OCI-LY1 (cell line): ENCODE measurements around the gene DYNLT1.
"Not testable (repeated sequence)": the region's sequence is repeated elsewhere in the genome, so short reads cannot be mapped to it uniquely, and the experiment has no call there.

Source experiments
- H2AFZ ChIP-seq: fragments of 200-600 bp; sonication (generic), shearing (Covaris generic); 2 replicates; pipeline ENCODE4 v1.6.0; 2014; ENCODE audit warnings: antibody characterized with exemption, mild to moderate bottlenecking, low read length
- H3F3A ChIP-seq: fragments of 200-600 bp; sonication (generic), shearing (Covaris generic); 2 replicates; pipeline ENCODE4 v1.6.0; 2014; ENCODE audit warnings: mild to moderate bottlenecking, antibody characterized with exemption, low read length, moderate library complexity; ENCODE audit not compliant: insufficient read depth
- H3K27ac ChIP-seq: fragments of 200-600 bp; sonication (generic); 2 replicates; pipeline ENCODE4 v1.5.1; 2014; ENCODE audit warnings: low read length, mixed run types, mild to moderate bottlenecking, low read depth; ENCODE audit not compliant: poor library complexity, severe bottlenecking
- H3K27me3 ChIP-seq: fragments of 200-600 bp; sonication (generic); 2 replicates; pipeline ENCODE4 v1.6.0; 2014; ENCODE audit warnings: antibody characterized with exemption, mild to moderate bottlenecking, low read length, moderate library complexity; ENCODE audit not compliant: insufficient read depth
- H3K36me3 ChIP-seq: fragments of 200-600 bp; sonication (generic); 2 replicates; pipeline ENCODE4 v1.6.1; 2014; ENCODE audit warnings: mild to moderate bottlenecking, antibody characterized with exemption, low read length, moderate library complexity, mixed read lengths; ENCODE audit not compliant: insufficient read depth
- H3K4me1 ChIP-seq: fragments of 200-600 bp; sonication (generic); 2 replicates; pipeline ENCODE4 v1.5.1; 2014; ENCODE audit warnings: mild to moderate bottlenecking, low read length, moderate library complexity; ENCODE audit not compliant: insufficient read depth, severe bottlenecking
- H3K4me2 ChIP-seq: fragments of 200-600 bp; sonication (generic), shearing (Covaris generic); 2 replicates; pipeline ENCODE4 v1.6.1; 2014; ENCODE audit warnings: low read length
- H3K4me3 ChIP-seq: fragments of 200-600 bp; sonication (generic); 2 replicates; pipeline ENCODE4 v1.5.1; 2014; ENCODE audit warnings: low read length, low read depth, mild to moderate bottlenecking, mixed read lengths; ENCODE audit not compliant: poor library complexity, severe bottlenecking
- H3K79me2 ChIP-seq: fragments of 200-600 bp; shearing (Covaris generic); 2 replicates; pipeline ENCODE4 v1.6.1; 2016; ENCODE audit warnings: mixed run types, low read length, mixed read lengths; ENCODE audit not compliant: insufficient read depth
- H3K9ac ChIP-seq: fragments of 200-600 bp; sonication (generic), shearing (Covaris generic); 2 replicates; pipeline ENCODE4 v1.6.1; 2014; ENCODE audit warnings: mild to moderate bottlenecking, low read length, mixed read lengths
- H3K9me2 ChIP-seq: fragments of 200-600 bp; sonication (generic), shearing (Covaris generic); 2 replicates; pipeline ENCODE4 v1.6.1; 2014; ENCODE audit warnings: low read depth, mild to moderate bottlenecking, low read length, mixed read lengths
- H3K9me3 ChIP-seq: fragments of 200-600 bp; shearing (Covaris generic); 2 replicates; pipeline ENCODE4 v1.6.1; 2014; ENCODE audit warnings: low read length, mixed read lengths
- H4K20me1 ChIP-seq: fragments of 200-600 bp; sonication (generic), shearing (Covaris generic); 2 replicates; pipeline ENCODE4 v1.6.0; 2016; ENCODE audit warnings: mild to moderate bottlenecking, low read length; ENCODE audit not compliant: insufficient read depth
- CTCF ChIP-seq: fragments of 200-600 bp; sonication (generic), shearing (Covaris generic); IDR thresholded peaks from 2 replicates; pipeline ENCODE4 v1.5.1; 2017; ENCODE audit warnings: mild to moderate bottlenecking, antibody characterized with exemption, low read length, moderate library complexity, mixed read lengths
- EZH2 ChIP-seq: fragments of 200-600 bp; sonication (generic), shearing (Covaris generic); IDR thresholded peaks from 2 replicates; pipeline ENCODE4 v1.8.0; 2017; ENCODE audit warnings: borderline replicate concordance, mixed run types, mild to moderate bottlenecking, antibody characterized with exemption, low read length, moderate library complexity, mixed read lengths

The DYNLT1 gene

GRCh38 chr6:158614606-158615005 is 29.9 kb downstream of the DYNLT1 start:
- H4K20me1 ChIP-seq, H3F3A ChIP-seq, H3K9me2 ChIP-seq, H3K9ac ChIP-seq, H2AFZ ChIP-seq, H3K4me2 ChIP-seq, H3K4me3 ChIP-seq, H3K27ac ChIP-seq, H3K9me3 ChIP-seq, H3K27me3 ChIP-seq, H3K4me1 ChIP-seq, H3K79me2 ChIP-seq: not testable (repeated sequence)
- peaks cover 34% of the 10 kb centered on the region for H3K36me3 ChIP-seq

GRCh38 chr6:158611541-158612370 is 32.8 kb downstream of the DYNLT1 start:
- H4K20me1 ChIP-seq = no peaks in the 10 kb centered on the region
- H3K27me3 ChIP-seq = no peaks in the 10 kb centered on the region
- no peak overlapping the region for H3K27ac ChIP-seq
- no peaks in the 10 kb centered on the region for H3K79me2 ChIP-seq
- H3K36me3 ChIP-seq = peaks cover 52% of the 10 kb centered on the region
- no peak for TF ChIP-seq EZH2
- no peak for TF ChIP-seq CTCF
- no peaks in the 10 kb centered on the region for H3K9me2 ChIP-seq
- no peak overlapping the region for H3K4me2 ChIP-seq
- no peaks in the 10 kb centered on the region for H3K9me3 ChIP-seq
- H3F3A ChIP-seq = no peaks in the 10 kb centered on the region
- H3K9ac ChIP-seq = no peak overlapping the region
- no peak overlapping the region for H2AFZ ChIP-seq
- no peaks in the 10 kb centered on the region for H3K4me1 ChIP-seq
- H3K4me3 ChIP-seq = no peak overlapping the region

GRCh38 chr6:158611039-158611438 is 33.5 kb downstream of the DYNLT1 start:
- no peaks in the 10 kb centered on the region for H4K20me1 ChIP-seq
- H3K79me2 ChIP-seq = no peaks in the 10 kb centered on the region
- no peaks in the 10 kb centered on the region for H3K4me1 ChIP-seq
- no peaks in the 10 kb centered on the region for H3F3A ChIP-seq
- peaks cover 55% of the 10 kb centered on the region for H3K36me3 ChIP-seq
- no peaks in the 10 kb centered on the region for H3K27me3 ChIP-seq
- no peak overlapping the region for H3K4me2 ChIP-seq
- H3K4me3 ChIP-seq = no peak overlapping the region
- H3K27ac ChIP-seq = no peak overlapping the region
- H2AFZ ChIP-seq = no peak overlapping the region
- H3K9me2 ChIP-seq = no peaks in the 10 kb centered on the region
- H3K9me3 ChIP-seq = no peaks in the 10 kb centered on the region
- TF ChIP-seq CTCF = no peak
- TF ChIP-seq EZH2 = no peak
- H3K9ac ChIP-seq = no peak overlapping the region
